ENCODE data around the gene LRRC2. TPM values are rescaled to one million over a fixed set of nuclear protein-coding genes. Genes with fewer than 3 reads are reported as not detected.

LRRC2 gene
- total and polyA plus RNA-seq, 8 donors, result 0.46 to 2.2 (median 1.0) TPM

DNA sequence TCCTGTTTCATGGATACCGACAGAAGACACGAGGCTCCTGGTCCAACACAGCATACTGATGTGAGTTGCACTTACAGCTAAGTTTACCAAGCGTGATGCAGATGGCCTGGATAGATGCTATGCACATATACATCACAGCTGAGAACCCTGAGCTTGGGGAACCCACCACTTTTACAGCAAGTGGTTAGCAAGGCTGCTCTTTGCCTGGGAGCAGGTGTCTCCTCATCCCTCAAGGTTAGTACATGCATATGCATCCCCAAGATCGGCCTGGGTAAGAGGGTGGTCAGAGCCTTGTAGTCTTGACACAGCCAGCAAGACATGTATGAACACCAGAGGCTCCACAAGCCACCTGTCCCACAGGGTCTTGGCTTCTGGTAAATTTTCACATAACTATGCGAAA lies 28.3 kb downstream of the LRRC2 start:
- no peaks in the 10 kb centered on the region for H3K36me3 ChIP-seq
- WGBS, 2 donors, result 82 to 93% methylated on average over 5 of the region's 5 CpGs
- H3K9me3 ChIP-seq, result no peaks in the 10 kb centered on the region
- intact Hi-C loops (cut with DNase I), result no loop called here
- H3K27ac ChIP-seq, result no peak overlapping the region
- no peak for DNase-seq
- no peaks in the 10 kb centered on the region for H3K27me3 ChIP-seq
- H3K4me3 ChIP-seq, result no peak overlapping the region
- no peak for ATAC-seq
- no peaks in the 10 kb centered on the region for H3K4me1 ChIP-seq
- no peak for TF ChIP-seq CTCF (IDR thresholded peaks at IDR 0.05)
- no peak for FAIRE-seq

GRCh38 chr3:46537316-46537715 lies 28.8 kb downstream of the LRRC2 start:
- H3K4me1 ChIP-seq, result no peaks in the 10 kb centered on the region
- no peak overlapping the region for H3K4me3 ChIP-seq
- no peaks in the 10 kb centered on the region for H3K27me3 ChIP-seq
- WGBS, 2 donors, result 86 to 96% methylated on average over 1 of the region's 1 CpG
- no peaks in the 10 kb centered on the region for H3K36me3 ChIP-seq
- DNase-seq (no peak), ATAC-seq (no peak), FAIRE-seq (no peak)
- no peak for TF ChIP-seq CTCF (IDR thresholded peaks at IDR 0.05)
- intact Hi-C loops (cut with DNase I), result no loop called here
- no peak overlapping the region for H3K27ac ChIP-seq
- H3K9me3 ChIP-seq, result no peaks in the 10 kb centered on the region

DNA sequence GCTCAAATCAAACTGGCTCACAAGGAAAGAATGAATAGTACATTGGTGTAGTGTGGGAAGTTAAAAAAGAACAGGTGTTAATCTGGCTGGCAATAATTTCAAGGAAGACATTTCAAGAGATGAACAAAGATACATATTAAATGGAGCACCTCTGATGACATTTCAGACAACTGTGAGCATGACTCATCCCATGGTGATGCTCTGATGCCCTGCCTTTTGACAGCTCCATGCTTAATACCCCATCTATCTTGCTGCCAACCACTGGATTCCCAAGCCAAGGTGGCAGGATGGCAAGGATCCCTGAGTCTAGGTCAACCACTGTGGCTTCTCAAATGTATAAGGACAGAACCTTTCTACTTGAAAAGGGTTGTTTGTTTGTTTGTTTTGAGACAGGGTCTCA lies 29.3 kb downstream of the LRRC2 start:
- no peak for TF ChIP-seq CTCF (IDR thresholded peaks at IDR 0.05)
- no peaks in the 10 kb centered on the region for H3K27me3 ChIP-seq
- intact Hi-C loops (cut with DNase I), result no loop called here
- no peak for DNase-seq
- no peak overlapping the region for H3K27ac ChIP-seq
- H3K36me3 ChIP-seq, result no peaks in the 10 kb centered on the region
- no peak for ATAC-seq
- H3K4me1 ChIP-seq, result no peaks in the 10 kb centered on the region
- no peaks in the 10 kb centered on the region for H3K9me3 ChIP-seq
- no peak overlapping the region for H3K4me3 ChIP-seq
- FAIRE-seq, result no peak

DNA sequence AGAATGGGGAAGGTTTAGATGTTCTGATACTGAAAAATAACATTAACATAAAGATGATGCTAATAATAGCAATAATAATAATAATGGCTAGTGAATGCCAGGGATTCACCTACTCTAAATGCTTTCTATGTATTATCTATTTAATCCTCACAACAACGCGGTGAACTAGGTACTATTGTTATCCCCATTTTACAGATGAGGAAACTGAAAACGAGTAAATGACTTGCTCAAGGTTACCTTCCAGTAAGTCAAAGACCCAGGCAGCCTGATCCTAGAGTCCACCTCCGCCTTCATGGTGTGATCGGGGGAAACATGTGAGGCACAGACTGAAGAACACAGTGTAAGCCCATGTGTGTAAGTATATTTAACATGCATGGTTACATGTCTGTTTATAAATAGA lies 30.4 kb downstream of the LRRC2 start:
- H3K27me3 ChIP-seq, result no peaks in the 10 kb centered on the region
- no peak for FAIRE-seq
- WGBS, 2 donors, result 88 to 89% methylated on average over 5 of the region's 5 CpGs
- H3K4me3 ChIP-seq, result no peak overlapping the region
- TF ChIP-seq CTCF (IDR thresholded peaks at IDR 0.05), result no peak
- ATAC-seq, result no peak
- DNase-seq, result no peak
- H3K27ac ChIP-seq, result no peak overlapping the region
- H3K9me3 ChIP-seq, result no peaks in the 10 kb centered on the region
- intact Hi-C loops (cut with DNase I), result no loop called here
- no peaks in the 10 kb centered on the region for H3K4me1 ChIP-seq
- no peaks in the 10 kb centered on the region for H3K36me3 ChIP-seq

GRCh38 chr3:46533091-46533490 lies 33.0 kb downstream of the LRRC2 start:
- intact Hi-C loops (cut with DNase I), result no loop called here
- WGBS, 2 donors, result 78 to 88% methylated on average over 3 of the region's 3 CpGs

More at GRCh38 chr3:46533091-46533490, 33.0 kb downstream of the LRRC2 start:
- Histone ChIP-seq H3K4me3 (no peak overlapping the region), H3K27me3 (no peaks in the 10 kb centered on the region), H3K9me3 (no peaks in the 10 kb centered on the region), H3K27ac (no peak overlapping the region), H3K4me1 (no peaks in the 10 kb centered on the region), H3K36me3 (no peaks in the 10 kb centered on the region)
- no peak for TF ChIP-seq CTCF (IDR thresholded peaks at IDR 0.05)
- DNase-seq (no peak), ATAC-seq (no peak), FAIRE-seq (no peak)
